ENCODE results near the gene THADA.
"Not testable (repeated sequence)": the region's sequence is repeated elsewhere in the genome, so short reads cannot be mapped to it uniquely, and the experiment has no call there.

THADA gene

GRCh38 chr2:43302961-43303494 is 292.8 kb downstream of the THADA start:
- DNase-seq (ENCODE audit: low read depth in 2 of 2), result no peak

- no peak for DNase-seq (ENCODE audit: low read depth in 2 of 2)
Measured at GRCh38 chr2:43302182-43302960, 293.5 kb downstream of the THADA start.

GRCh38 chr2:43300781-43301583 is 294.9 kb downstream of the THADA start:
- no peak for DNase-seq (ENCODE audit: low read depth in 2 of 2)

DNA sequence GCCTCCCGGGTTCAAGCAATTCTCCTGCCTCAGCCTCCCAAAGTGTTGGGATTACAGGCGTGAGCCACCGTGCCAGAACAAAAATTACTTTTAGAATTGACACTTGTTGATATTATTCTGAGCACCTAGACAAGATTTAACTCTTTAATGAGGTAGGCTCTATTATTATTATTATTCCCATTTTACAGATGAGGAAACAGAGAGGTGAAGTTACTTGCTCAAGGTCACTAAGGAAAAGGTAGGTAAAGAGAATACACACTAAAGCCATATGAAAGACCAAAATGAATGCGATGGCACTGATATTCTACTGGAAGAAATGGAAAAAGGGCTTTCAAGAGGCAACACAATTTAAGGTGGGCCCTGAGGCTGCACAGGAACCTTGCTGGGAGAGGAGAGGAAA is 295.6 kb downstream of the THADA start:
- DNase-seq (ENCODE audit: low read depth in 2 of 2), result no peak

- DNase-seq (ENCODE audit: low read depth in 2 of 2), result no peak
Measured at GRCh38 chr2:43298500-43298899, 297.3 kb downstream of the THADA start.

GRCh38 chr2:43297740-43298139 is 298.1 kb downstream of the THADA start:
- DNase-seq (ENCODE audit: low read depth in 2 of 2), result not testable (repeated sequence)

- DNase-seq (ENCODE audit: low read depth in 2 of 2), result no peak
Measured at GRCh38 chr2:43294973-43295603, 300.8 kb downstream of the THADA start.

- DNase-seq (ENCODE audit: low read depth in 2 of 2), result peak in 1 of 2 donors; percentile 33
Measured at GRCh38 chr2:43293744-43294695, 301.8 kb downstream of the THADA start.

- no peak for DNase-seq (ENCODE audit: low read depth in 2 of 2)
Measured at GRCh38 chr2:43292851-43293743, 302.7 kb downstream of the THADA start.

- DNase-seq (ENCODE audit: low read depth in 2 of 2), result no peak
Measured at GRCh38 chr2:43292297-43292696, 303.5 kb downstream of the THADA start.

- no peak for DNase-seq (ENCODE audit: low read depth in 2 of 2)
Measured at GRCh38 chr2:43289331-43289730, 306.5 kb downstream of the THADA start.

DNA sequence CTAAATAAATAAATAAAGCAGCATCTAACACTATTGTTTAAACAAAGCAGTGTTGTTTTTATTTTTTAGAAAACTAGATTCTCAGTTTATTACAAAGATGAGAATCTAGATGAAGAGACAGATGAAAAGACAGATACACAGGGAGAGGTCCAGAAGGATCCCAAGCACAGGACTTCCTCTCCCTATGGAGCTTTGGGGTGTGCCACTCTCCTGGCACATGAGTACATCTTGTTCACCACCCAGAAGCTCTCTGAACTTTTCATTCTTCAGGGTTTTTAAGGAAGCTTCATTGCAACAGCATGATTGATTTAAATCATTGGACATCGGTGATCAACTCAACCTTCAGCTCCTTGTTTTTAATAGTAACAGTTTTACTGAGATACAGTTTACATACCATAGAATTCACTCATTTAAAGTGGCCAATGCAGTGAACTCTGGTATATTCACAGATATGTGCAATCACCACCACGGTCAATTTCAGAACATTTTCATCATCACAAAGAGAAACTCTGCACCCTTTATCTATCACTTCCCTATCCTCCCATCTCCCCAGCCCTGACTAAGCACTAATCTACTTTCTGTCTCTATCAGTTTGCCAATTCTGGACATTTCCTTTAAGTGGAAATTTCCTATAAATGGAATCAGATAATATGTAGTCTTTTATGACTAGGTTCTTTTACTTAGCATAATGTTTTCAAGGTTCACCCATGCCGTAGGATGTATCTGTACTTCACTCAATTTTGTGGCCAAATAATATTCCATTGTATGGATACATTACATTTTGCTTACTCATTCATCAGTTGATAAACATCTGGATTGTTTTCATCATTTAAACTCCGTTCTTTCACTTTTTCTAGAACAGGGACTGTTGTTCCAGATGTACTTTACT is 307.2 kb downstream of the THADA start:
- no peak for DNase-seq (ENCODE audit: low read depth in 2 of 2)

DNA sequence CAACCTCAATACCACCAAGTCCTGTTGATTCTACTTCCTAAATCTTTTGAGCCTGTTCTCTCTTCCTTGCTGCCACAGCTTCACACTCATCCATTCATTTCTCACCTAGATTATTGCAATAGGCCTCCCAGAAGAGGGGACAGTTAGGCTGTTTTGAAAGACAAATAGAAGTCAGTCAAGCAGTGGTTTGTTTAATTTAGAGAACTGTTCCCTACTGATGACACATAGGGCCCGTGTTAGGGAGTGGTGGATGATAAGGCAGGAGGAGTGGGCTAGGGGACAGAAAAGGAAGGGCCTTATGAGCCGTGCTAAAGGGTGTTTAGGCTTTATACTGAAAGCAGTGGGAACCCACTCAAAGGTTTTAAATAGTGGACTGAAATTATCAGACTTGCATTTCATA is 309.9 kb downstream of the THADA start:
- no peak for DNase-seq (ENCODE audit: low read depth in 2 of 2)

DNA sequence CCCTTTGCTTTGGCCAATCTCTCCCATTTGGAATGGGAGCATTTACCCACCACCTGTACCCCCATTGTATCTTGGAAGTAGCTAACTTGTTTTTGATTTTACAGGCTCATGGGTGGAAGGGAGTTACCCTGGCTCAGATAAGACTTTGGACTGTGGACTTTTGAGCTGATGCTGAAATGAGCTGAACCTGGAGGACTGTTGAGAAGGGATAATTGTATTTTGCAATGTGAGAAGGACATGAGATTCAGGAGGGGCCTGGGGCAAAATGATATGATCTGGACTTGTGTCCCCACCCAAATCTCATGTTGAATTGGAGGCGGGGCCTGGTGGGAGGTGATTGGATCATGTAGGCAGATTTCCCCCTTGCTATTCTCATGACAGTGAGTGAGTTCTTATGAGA is 310.9 kb downstream of the THADA start:
- DNase-seq (ENCODE audit: low read depth in 2 of 2), result no peak

DNA sequence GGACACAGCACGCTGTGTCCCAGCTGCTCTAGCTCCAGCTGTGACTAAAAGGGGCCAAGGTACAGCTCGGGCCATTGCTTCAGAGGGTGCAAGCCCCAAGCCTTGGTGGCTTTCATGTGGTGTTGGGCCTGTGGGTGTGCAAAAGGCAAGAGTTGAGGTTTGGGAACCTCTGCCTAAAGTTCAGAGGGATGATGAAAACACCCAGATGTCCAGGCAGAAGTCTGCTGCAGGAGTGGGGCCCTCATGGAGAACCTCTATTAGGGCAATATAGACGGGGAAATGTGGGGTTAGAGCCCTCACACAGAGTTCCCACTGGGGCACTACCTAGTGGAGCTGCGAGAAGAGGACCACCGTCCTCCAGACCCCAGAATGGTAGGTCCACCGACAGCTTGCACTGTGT is 311.5 kb downstream of the THADA start:
- DNase-seq (ENCODE audit: low read depth in 2 of 2), result not testable (repeated sequence)

DNA sequence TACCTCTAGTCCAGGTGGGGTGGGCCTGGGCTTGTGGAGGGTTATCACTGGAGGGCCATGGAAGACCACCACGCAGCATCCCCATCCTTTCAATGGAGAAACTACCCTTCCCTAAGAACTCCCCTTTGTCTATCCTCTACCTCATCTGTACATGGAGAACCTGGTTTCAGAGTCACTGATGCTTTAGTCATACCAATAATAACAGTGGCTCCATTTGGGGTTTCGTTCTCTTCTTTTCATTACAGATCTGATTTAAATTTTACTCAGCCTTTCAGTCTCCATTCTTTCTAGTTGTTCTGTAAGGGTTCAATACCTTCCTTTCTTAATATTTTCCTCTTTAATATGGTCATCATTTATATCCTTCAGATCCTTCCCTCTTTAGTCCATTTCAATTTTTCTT is 314.8 kb downstream of the THADA start:
- no peak for DNase-seq (ENCODE audit: low read depth in 2 of 2)

- no peak for DNase-seq (ENCODE audit: low read depth in 2 of 2)
Measured at GRCh38 chr2:43279317-43279840, 316.5 kb downstream of the THADA start.

- no peak for DNase-seq (ENCODE audit: low read depth in 2 of 2)
Measured at GRCh38 chr2:43278564-43279220, 317.1 kb downstream of the THADA start.
